Measurements from ENCODE around the gene GAPT. TPM values are rescaled to one million over a fixed set of nuclear protein-coding genes. Genes with fewer than 3 reads are reported as not detected.
A peak's percentile ranks its signal among the peaks of the same experiment; 100 is the strongest.

Gene GAPT
- polyA plus RNA-seq, 1 of the 3 experiments (the other 2 are of a cell fraction), result not detected

DNA sequence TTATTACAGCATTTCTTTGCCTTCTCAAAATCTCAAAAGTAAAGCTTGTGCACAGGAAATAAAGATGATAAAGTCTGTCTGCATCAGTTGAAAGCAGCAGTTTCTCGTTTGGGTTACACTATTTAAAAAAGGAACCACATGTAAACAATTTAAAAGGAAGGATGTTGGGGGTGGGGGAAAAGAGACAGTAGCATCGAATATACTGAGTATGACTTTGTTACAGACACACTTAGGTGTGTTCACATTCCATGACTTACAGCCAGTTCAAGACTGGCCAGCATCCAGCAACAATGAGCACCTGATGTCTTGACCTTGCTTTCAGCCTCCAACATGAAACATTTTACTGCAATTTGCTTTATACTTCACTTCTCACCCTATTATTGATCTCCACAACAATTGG is 8.7 kb downstream of the GAPT start (continued):
- no peak for TF ChIP-seq GATA2 (CRISPR knock-in tag; IDR thresholded peaks at IDR 0.05)
- TF ChIP-seq TCF12 (IDR thresholded peaks at IDR 0.05), result no peak
- no peak for TF ChIP-seq FOSL2 (IDR thresholded peaks at IDR 0.05; ENCODE audit: borderline replicate concordance, low read depth)
- TF ChIP-seq, protein P1, sequence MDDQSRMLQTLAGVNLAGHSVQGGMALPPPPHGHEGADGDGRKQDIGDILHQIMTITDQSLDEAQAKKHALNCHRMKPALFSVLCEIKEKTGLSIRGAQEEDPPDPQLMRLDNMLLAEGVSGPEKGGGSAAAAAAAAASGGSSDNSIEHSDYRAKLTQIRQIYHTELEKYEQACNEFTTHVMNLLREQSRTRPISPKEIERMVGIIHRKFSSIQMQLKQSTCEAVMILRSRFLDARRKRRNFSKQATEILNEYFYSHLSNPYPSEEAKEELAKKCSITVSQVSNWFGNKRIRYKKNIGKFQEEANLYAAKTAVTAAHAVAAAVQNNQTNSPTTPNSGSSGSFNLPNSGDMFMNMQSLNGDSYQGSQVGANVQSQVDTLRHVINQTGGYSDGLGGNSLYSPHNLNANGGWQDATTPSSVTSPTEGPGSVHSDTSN (IDR thresholded peaks at IDR 0.05), result no peak
- TF ChIP-seq MEF2A (IDR thresholded peaks at IDR 0.05; ENCODE audit: borderline replicate concordance, low read depth), result no peak
- TF ChIP-seq EP300 (IDR thresholded peaks at IDR 0.05; ENCODE audit: borderline replicate concordance in 1 of 2, low read depth in 1 of 2, low read length in 1 of 2), result no peak
- TF ChIP-seq CHD2 (IDR thresholded peaks at IDR 0.05; ENCODE audit: low read length, partially characterized antibody), result no peak
- TF ChIP-seq POLR2AphosphoS5 (IDR thresholded peaks at IDR 0.05; ENCODE audit: low read depth, low read length), result no peak
- TF ChIP-seq ELF1 (IDR thresholded peaks at IDR 0.05), result no peak
- no peak for TF ChIP-seq CTCF (IDR thresholded peaks at IDR 0.05)
- TF ChIP-seq ZBTB33 (IDR thresholded peaks at IDR 0.05; ENCODE audit: borderline replicate concordance, low read depth), result no peak

- CTCF ChIA-PET, result interaction anchor here (0.8 to 4.5 kb wide), 6 partner anchors 24 to 368 kb away, joined by 3 to 36 read pairs (median 3); no protein-coding TSS in a partner anchor
Observed at GRCh38 chr5:58501778-58502417, 10.7 kb downstream of the GAPT start.

More at GRCh38 chr5:58501778-58502417, 10.7 kb downstream of the GAPT start:
- Histone ChIP-seq H3K27ac (ENCODE audit: low read depth in 2 of 2, low read length in 1 of 2) (no peak overlapping the region), H3F3A (replicated peaks; ENCODE audit: insufficient read depth) (no peaks in the 10 kb centered on the region), H3K4me1 (ENCODE audit: control insufficient read depth in 1 of 2, insufficient read depth in 2 of 2, low read depth in 1 of 2, low read length in 1 of 2) (no peaks in the 10 kb centered on the region), H3K9ac (no peak overlapping the region), H3K4me3 (ENCODE audit: low read depth in 2 of 2, low read length in 1 of 2) (no peak overlapping the region), H3K4me2 (no peak overlapping the region), H3K36me3 (replicated peaks in 1 of 2; ENCODE audit: control insufficient read depth in 1 of 2, insufficient read depth in 2 of 2, low read length in 1 of 2) (no peaks in the 10 kb centered on the region), H3K9me2 (no peaks in the 10 kb centered on the region), H3K27me3 (ENCODE audit: insufficient read depth) (no peaks in the 10 kb centered on the region; the same call in 1 of the 2 replicates), H3K9me3 (no peaks in the 10 kb centered on the region), H2AFZ (ENCODE audit: low read depth) (no peak overlapping the region), H3K79me2 (ENCODE audit: insufficient read depth) (no peaks in the 10 kb centered on the region), H4K20me1 (ENCODE audit: insufficient read depth) (no peaks in the 10 kb centered on the region)
- TF ChIP-seq RXRA (IDR thresholded peaks at IDR 0.05; ENCODE audit: borderline replicate concordance, low read depth) (no peak), MXI1 (IDR thresholded peaks at IDR 0.05; ENCODE audit: low read depth, low read length) (no peak), GABPA (IDR thresholded peaks at IDR 0.05; ENCODE audit: low read depth) (no peak), RAD21 (IDR thresholded peaks at IDR 0.05; ENCODE audit: low read length) (peak; percentile 38), NFIC (IDR thresholded peaks at IDR 0.05; ENCODE audit: borderline replicate concordance) (no peak)
- TF ChIP-seq, protein P2, sequence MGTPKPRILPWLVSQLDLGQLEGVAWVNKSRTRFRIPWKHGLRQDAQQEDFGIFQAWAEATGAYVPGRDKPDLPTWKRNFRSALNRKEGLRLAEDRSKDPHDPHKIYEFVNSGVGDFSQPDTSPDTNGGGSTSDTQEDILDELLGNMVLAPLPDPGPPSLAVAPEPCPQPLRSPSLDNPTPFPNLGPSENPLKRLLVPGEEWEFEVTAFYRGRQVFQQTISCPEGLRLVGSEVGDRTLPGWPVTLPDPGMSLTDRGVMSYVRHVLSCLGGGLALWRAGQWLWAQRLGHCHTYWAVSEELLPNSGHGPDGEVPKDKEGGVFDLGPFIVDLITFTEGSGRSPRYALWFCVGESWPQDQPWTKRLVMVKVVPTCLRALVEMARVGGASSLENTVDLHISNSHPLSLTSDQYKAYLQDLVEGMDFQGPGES (IDR thresholded peaks at IDR 0.05; ENCODE audit: low read depth, low read length), result no peak
- TF ChIP-seq, protein P3, sequence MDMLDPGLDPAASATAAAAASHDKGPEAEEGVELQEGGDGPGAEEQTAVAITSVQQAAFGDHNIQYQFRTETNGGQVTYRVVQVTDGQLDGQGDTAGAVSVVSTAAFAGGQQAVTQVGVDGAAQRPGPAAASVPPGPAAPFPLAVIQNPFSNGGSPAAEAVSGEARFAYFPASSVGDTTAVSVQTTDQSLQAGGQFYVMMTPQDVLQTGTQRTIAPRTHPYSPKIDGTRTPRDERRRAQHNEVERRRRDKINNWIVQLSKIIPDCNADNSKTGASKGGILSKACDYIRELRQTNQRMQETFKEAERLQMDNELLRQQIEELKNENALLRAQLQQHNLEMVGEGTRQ (IDR thresholded peaks at IDR 0.05; ENCODE audit: borderline replicate concordance, low read depth, low read length), result no peak
- 22% methylated on average over 2 of the region's 2 CpGs for WGBS (ENCODE audit: low lambda C conversion rate)
- POLR2A ChIA-PET, result no interaction called here
- no peak for DNase-seq

All from SK-N-SH (cell line).